ENCODE data around the gene GDPD3.

The GDPD3 gene

GRCh38 chr16:30060836-30061554 lies 52.3 kb downstream of the GDPD3 start:
- in situ Hi-C loops (cut with MboI; ENCODE audit: low sequenced_read_pairs): no loop called here
- Histone ChIP-seq H3K36me3 (replicated peaks) (peaks cover 3% of the 10 kb centered on the region; the same call in 1 of the 2 replicates), H3K27me3 (ENCODE audit: low read depth) (no peaks in the 10 kb centered on the region), H3K4me3 (no peak overlapping the region), H3K4me1 (peaks cover 11% of the 10 kb centered on the region), H3K9me3 (no peaks in the 10 kb centered on the region)
- DNase-seq (ENCODE audit: low spot score in 2 of 2): no peak

GRCh38 chr16:30060346-30060745 lies 53.0 kb downstream of the GDPD3 start:
- Histone ChIP-seq H3K27me3 (ENCODE audit: low read depth) (no peaks in the 10 kb centered on the region), H3K4me3 (no peak overlapping the region), H3K36me3 (replicated peaks) (no peaks in the 10 kb centered on the region), H3K9me3 (no peaks in the 10 kb centered on the region), H3K4me1 (peaks cover 11% of the 10 kb centered on the region)
- in situ Hi-C loops (cut with MboI; ENCODE audit: low sequenced_read_pairs): no loop called here
- no peak for DNase-seq (ENCODE audit: low spot score in 2 of 2)

GRCh38 chr16:30054959-30055553 lies 58.3 kb downstream of the GDPD3 start:
- no peaks in the 10 kb centered on the region for H3K27me3 ChIP-seq (ENCODE audit: low read depth)
- H3K4me3 ChIP-seq: no peak overlapping the region
- no peaks in the 10 kb centered on the region for H3K36me3 ChIP-seq (replicated peaks)
- in situ Hi-C loops (cut with MboI; ENCODE audit: low sequenced_read_pairs): no loop called here
- peak; percentile 31 to 78 for DNase-seq (ENCODE audit: low spot score in 2 of 2)
- H3K9me3 ChIP-seq: no peaks in the 10 kb centered on the region
- peaks cover 2% of the 10 kb centered on the region for H3K4me1 ChIP-seq
